Left lung (tissue), 14 donors: ENCODE data around the gene HMGCS1. TPM values are rescaled to one million over a fixed set of nuclear protein-coding genes. Genes with fewer than 3 reads are reported as not detected.

Source experiments
- ATAC-seq: fragments of 200-7000 bp; cut with Tn5 transposase; one replicate; pipeline ENCODE4 v1.9.1; 2020; ENCODE audit warnings: moderate library complexity
- DNase-seq, 4 donors: peaks; one replicate each; pipeline ENCODE4 v3.0.0-alpha.2; 2013 to 2020
- H3K27ac ChIP-seq, 2 donors: fragments of 200-600 bp; sonication (generic) in 1 of 2; one replicate each; pipeline versions ENCODE4 v1.5.0 to v1.8.0; 2020 to 2021
- H3K27me3 ChIP-seq, 2 donors: fragments of 200-600 bp; sonication (generic) in 1 of 2; one replicate each; pipeline versions ENCODE4 v1.5.0 to v1.8.0; 2020 to 2021
- H3K36me3 ChIP-seq, 2 donors: fragments of 200-600 bp; sonication (generic) in 1 of 2; one replicate each; pipeline versions ENCODE4 v1.5.0 to v1.8.0; 2020 to 2021
- H3K4me1 ChIP-seq, 2 donors: fragments of 200-600 bp; one replicate each; pipeline ENCODE4 v1.8.0; 2021
- H3K4me3 ChIP-seq, 2 donors: fragments of 200-600 bp; sonication (generic) in 1 of 2; one replicate each; pipeline versions ENCODE4 v1.5.0 to v1.8.0; 2020 to 2021; ENCODE audit warnings: mild to moderate bottlenecking in 1 of 2
- H3K9me3 ChIP-seq, 2 donors: fragments of 200-600 bp; sonication (generic) in 1 of 2; one replicate each; pipeline versions ENCODE4 v1.5.0 to v1.8.0; 2020 to 2021
- intact Hi-C, 2 donors: fragments of 100-400 bp; cut with DNase I; formaldehyde crosslinking; loops; one replicate each; pipeline versions ENCODE4 v1.11.2 to v1.14.2; 2022
- long read RNA-seq, 12 donors: library from polyadenylated mRNA in 2 of 12; unstranded in 2 of 12; transcript quantifications; one replicate each; pipeline ENCODE4 v2.0.0 and lab custom pipeline, GENCODE V29; 2019 to 2026
- polyA plus RNA-seq, 6 donors: library from polyadenylated mRNA; unstranded; fragments of 120-200 nt; gene quantifications; one replicate each; pipeline ENCODE4 v1.2.1, GENCODE V29; 2013; ENCODE audit not compliant: insufficient read length in 6 of 6
- total RNA-seq, 2 donors: library from RNA; stranded (reverse); fragmentation: NEBNext Ultra II Directional; extraction: Animal tissue kit (Norgen Biotek cat#: 25700); gene quantifications; one replicate each; pipeline ENCODE4 v1.2.1, GENCODE V29; 2021
- TF ChIP-seq, protein P1 (sequence below), 2 donors: fragments of 200-600 bp; sonication (generic) in 1 of 2; IDR thresholded peaks; one replicate each; pipeline versions ENCODE4 v1.5.0 to v1.8.0; 2021; ENCODE audit warnings: antibody characterized with exemption in 2 of 2
- donor health status: DM: no; HTN: yes; CAD: no.
- donor health status: DM: no; HTN: no; CAD: no.

The HMGCS1 gene
- total RNA-seq (100 to 1,000 TPM in 1 of 2 donors, 10 to 100 TPM in 1; 93.6 to 279 TPM), polyA plus RNA-seq (10 to 100 TPM; 49.2 to 79.1 (median 55.0) TPM)
- long read RNA-seq, donor 1, partial matches to known transcripts, result 0 of 6 reads
- long read RNA-seq, donor 1, other reads (novel, unspliced or antisense), result 0 of 6 reads
- long read RNA-seq, donor 2, transcript HMGCS1-202 (10 exons, 3,466 nt), result major isoform, 5 of 10 reads
- long read RNA-seq, donor 2, partial matches to known transcripts, result 0 of 10 reads
- long read RNA-seq, donor 2, other reads (novel, unspliced or antisense), result 0 of 10 reads
- long read RNA-seq, donor 3, transcript HMGCS1-201 (11 exons, 3,506 nt), result major isoform, 7 of 14 reads
- long read RNA-seq, donor 3, partial matches to known transcripts, result 5 of 14 reads
- long read RNA-seq, donor 3, other reads (novel, unspliced or antisense), result 0 of 14 reads
- long read RNA-seq, donor 4, partial matches to known transcripts, result 3 of 6 reads
- long read RNA-seq, donor 4, other reads (novel, unspliced or antisense), result 3 of 6 reads
- long read RNA-seq, donor 5, partial matches to known transcripts, result 5 of 11 reads
- long read RNA-seq, donor 5, other reads (novel, unspliced or antisense), result 0 of 11 reads
- long read RNA-seq, donor 6, transcript HMGCS1-201 (11 exons, 3,506 nt), result major isoform, 5 of 23 reads
- long read RNA-seq, donor 6, partial matches to known transcripts, result 10 of 23 reads
- long read RNA-seq, donor 6, other reads (novel, unspliced or antisense), result 0 of 23 reads
- long read RNA-seq, donor 7, result 0 reads
- long read RNA-seq, donor 8, partial matches to known transcripts, result 0 of 12 reads
- long read RNA-seq, donor 8, other reads (novel, unspliced or antisense), result 0 of 12 reads
- long read RNA-seq, donor 9, result 0 reads
- long read RNA-seq, donor 10, partial matches to known transcripts, result 6 of 8 reads
- long read RNA-seq, donor 10, other reads (novel, unspliced or antisense), result 2 of 8 reads
- long read RNA-seq, donor 11, transcript HMGCS1-203 (2 exons, 950 nt), result minor isoform, 10 of 259 reads
- long read RNA-seq, donor 11, transcript HMGCS1-202 (10 exons, 3,466 nt), result major isoform, 49 of 259 reads
- long read RNA-seq, donor 11, transcript HMGCS1-204 (3 exons, 708 nt), result minor isoform, 6 of 259 reads
- long read RNA-seq, donor 11, transcript HMGCS1-201 (11 exons, 3,506 nt), result minor isoform, 48 of 259 reads
- long read RNA-seq, donor 11, partial matches to known transcripts, result 140 of 259 reads
- long read RNA-seq, donor 11, other reads (novel, unspliced or antisense), result 5 of 259 reads
- long read RNA-seq, donor 12, partial matches to known transcripts, result 0 of 7 reads
- long read RNA-seq, donor 12, other reads (novel, unspliced or antisense), result 0 of 7 reads

DNA sequence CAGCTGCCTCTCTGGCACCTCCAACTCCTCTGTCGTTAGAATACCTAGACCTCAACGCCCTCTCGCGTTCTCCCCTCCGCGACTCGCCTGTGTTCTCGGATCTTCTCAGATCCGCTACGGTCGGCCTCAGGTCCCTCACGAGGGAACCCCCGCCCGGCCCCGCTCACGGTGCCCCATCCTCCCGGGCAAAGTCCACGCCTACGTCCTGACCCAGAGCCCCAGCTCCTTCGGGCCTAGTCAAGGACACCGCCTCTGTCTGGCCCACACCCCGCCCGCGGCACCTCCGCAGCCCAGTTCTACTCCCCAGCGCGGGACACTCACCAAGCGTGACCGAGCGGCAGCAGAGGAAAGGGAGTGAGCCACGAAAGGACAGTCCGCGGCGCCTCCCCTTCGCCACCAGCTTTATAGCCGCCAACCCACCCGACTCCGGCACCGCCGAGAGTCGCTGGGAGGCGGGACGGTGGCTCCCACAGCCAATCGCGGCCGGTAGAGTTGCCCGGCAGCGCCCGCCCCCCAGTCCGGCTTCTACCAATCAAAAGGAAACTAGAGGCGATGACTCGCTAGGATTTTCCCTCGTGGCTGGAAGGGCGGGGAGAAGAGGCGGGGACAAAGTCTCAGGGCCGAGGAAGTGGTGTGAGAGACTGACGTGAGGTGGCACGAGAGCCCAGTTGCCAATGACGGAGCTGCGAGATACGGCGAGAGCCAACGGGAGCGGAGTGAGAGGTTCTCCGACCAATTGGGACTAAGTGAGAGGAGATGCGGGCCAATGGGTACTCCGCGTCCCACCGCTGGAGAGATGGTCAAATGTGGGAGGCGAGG lies at the start of gene HMGCS1:
TSS of gene HMGCS1 (minus strand) at position 378 of the 819 bp plus-strand sequence. CDS start 14,447 bp downstream, outside the sequence.
- Histone ChIP-seq H3K27me3 (no peaks in the 10 kb centered on the region), H3K4me1 (peaks cover 3 to 30% of the 10 kb centered on the region in 2 donors), H3K4me3 (peak within 1 kb of the TSS; percentile 83 to 90), H3K9me3 (no peaks in the 10 kb centered on the region), H3K27ac (peak within 1 kb of the TSS; percentile 88 to 93), H3K36me3 (no peaks in the 10 kb centered on the region)
- ATAC-seq (peak; percentile 97), DNase-seq (peak; percentile 97 to 99 (median 98))
- intact Hi-C loops, result no loop called here
- TF ChIP-seq, protein P1, sequence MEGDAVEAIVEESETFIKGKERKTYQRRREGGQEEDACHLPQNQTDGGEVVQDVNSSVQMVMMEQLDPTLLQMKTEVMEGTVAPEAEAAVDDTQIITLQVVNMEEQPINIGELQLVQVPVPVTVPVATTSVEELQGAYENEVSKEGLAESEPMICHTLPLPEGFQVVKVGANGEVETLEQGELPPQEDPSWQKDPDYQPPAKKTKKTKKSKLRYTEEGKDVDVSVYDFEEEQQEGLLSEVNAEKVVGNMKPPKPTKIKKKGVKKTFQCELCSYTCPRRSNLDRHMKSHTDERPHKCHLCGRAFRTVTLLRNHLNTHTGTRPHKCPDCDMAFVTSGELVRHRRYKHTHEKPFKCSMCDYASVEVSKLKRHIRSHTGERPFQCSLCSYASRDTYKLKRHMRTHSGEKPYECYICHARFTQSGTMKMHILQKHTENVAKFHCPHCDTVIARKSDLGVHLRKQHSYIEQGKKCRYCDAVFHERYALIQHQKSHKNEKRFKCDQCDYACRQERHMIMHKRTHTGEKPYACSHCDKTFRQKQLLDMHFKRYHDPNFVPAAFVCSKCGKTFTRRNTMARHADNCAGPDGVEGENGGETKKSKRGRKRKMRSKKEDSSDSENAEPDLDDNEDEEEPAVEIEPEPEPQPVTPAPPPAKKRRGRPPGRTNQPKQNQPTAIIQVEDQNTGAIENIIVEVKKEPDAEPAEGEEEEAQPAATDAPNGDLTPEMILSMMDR (IDR thresholded peaks at IDR 0.05), result no peak

DNA sequence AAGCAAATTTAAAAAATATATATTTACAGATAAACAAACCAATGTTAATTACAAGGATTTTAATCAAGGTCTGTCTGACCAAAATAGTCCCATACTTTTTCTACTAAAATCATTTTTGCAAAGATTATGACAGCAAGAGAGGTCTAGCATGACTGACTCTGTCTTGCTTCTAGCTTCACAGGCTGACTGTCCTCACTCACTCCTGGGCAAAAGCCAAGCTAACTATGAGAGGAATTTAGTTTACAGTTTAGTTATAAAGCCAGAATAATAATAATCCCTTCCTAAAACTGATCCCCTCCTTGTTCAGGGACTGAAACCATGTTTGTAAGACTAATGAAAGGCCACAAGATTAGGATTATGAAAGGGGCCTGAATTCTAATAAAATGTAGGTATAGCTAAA lies 45.5 kb upstream of the HMGCS1 start:
- H3K27ac ChIP-seq, result no peak overlapping the region
- no peak overlapping the region for H3K4me3 ChIP-seq
- no peaks in the 10 kb centered on the region for H3K27me3 ChIP-seq
- TF ChIP-seq, protein P1 (IDR thresholded peaks at IDR 0.05), result no peak
- peaks cover 0 to 18% of the 10 kb centered on the region in 2 donors for H3K9me3 ChIP-seq
- intact Hi-C loops, result no loop called here
- ATAC-seq, result no peak
- no peaks in the 10 kb centered on the region for H3K36me3 ChIP-seq
- no peaks in the 10 kb centered on the region for H3K4me1 ChIP-seq
- DNase-seq, result peak in 2 of 4 donors; percentile 46 to 47

DNA sequence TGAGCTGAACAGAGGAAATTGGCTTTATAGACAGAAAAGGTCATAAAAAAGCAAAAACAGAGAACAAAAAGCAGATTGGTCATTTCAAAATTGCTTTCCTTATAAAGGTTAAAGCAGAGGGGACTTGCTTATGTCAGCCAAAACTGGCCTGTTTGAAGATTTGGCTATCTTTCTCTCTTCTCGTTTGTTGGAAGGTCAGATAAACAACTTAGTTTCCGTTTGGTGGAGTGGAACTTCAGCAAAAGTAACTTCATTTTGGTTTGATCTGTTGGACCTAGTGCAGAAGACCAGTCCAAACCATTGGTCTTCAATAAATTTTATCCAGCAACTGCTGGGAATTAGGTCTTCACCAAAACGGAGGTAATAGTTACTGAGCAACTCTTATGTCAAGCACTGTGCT lies 45.1 kb upstream of the HMGCS1 start:
- Histone ChIP-seq H3K9me3 (peaks cover 0 to 18% of the 10 kb centered on the region in 2 donors), H3K4me1 (no peaks in the 10 kb centered on the region), H3K4me3 (no peak overlapping the region), H3K27ac (no peak overlapping the region), H3K27me3 (no peaks in the 10 kb centered on the region), H3K36me3 (no peaks in the 10 kb centered on the region)
- TF ChIP-seq, protein P1 (IDR thresholded peaks at IDR 0.05), result no peak
- intact Hi-C loops, result no loop called here
- ATAC-seq (no peak), DNase-seq (no peak)

DNA sequence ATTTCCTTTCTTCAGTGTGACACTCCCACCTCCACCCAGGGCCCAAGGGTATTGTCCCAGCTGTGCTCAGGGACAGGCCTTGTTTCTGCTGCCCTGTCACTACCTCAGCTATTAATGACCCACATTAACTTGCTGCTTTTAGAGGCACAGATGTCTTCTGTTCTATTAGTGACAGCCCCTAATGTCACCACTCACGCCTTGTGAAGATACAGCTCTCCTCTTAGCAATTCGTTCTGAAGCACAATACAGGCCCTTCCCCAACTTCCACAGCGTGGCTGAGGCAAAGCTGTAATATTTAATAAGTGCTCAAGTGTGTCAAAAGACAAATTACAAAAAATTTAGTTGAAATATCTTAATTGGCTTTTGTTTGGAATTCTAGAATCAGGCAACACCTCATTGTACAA lies 44.7 kb upstream of the HMGCS1 start:
- DNase-seq (peak in 2 of 4 donors; percentile 57 to 59), ATAC-seq (peak; percentile 16)
- Histone ChIP-seq H3K36me3 (no peaks in the 10 kb centered on the region), H3K4me1 (no peaks in the 10 kb centered on the region), H3K9me3 (peaks cover 0 to 18% of the 10 kb centered on the region in 2 donors), H3K4me3 (no peak overlapping the region), H3K27ac (no peak overlapping the region), H3K27me3 (no peaks in the 10 kb centered on the region)
- intact Hi-C loops, result no loop called here
- TF ChIP-seq, protein P1 (IDR thresholded peaks at IDR 0.05), result no peak
